HG03342 (cell line): Measurements from ENCODE around the gene IQCM.

Experiments used
- ATAC-seq: cut with Tn5 transposase; IDR thresholded peaks from one replicate; pipeline ENCODE4 v1.9.1; 2021; ENCODE audit warnings: mild to moderate bottlenecking, moderate library complexity; ENCODE audit not compliant: unreplicated experiment

IQCM gene

GRCh38 chr4:149321438-149321837 lies 494.2 kb downstream of the IQCM start:
- no peak for ATAC-seq

- no peak for ATAC-seq
Observed at GRCh38 chr4:149311076-149311475, 504.6 kb downstream of the IQCM start.

- ATAC-seq, result no peak
Observed at GRCh38 chr4:149306537-149306936, 509.1 kb downstream of the IQCM start.
